HepG2 (cell line): ENCODE measurements around the gene EBF4. TPM values are rescaled to one million over a fixed set of nuclear protein-coding genes. Genes with fewer than 3 reads are reported as not detected.

Experiments
- ETV5 ChIP-seq: IDR thresholded peaks from 2 replicates; pipeline ENCODE4 v1.6.1; 2018; ENCODE audit warnings: missing biosample characterization, missing genetic modification reagents, inconsistent platforms, borderline replicate concordance
- HMGA1 ChIP-seq: sonication (generic); formaldehyde crosslinking; conservative IDR thresholded peaks from 2 replicates; pipeline ENCODE4 v1.4.0; 2020; ENCODE audit warnings: missing genetic modification reagents
- HNF1A ChIP-seq, 2 experiments: sonication (generic) in 1 of 2; formaldehyde crosslinking in 1 of 2; IDR thresholded peaks; 2 replicates each; pipeline versions ENCODE4 v1.4.0 to v1.6.1; 2016 to 2020; ENCODE audit warnings: borderline replicate concordance in 1 of 2, low read depth in 1 of 2, mild to moderate bottlenecking in 1 of 2, missing genetic modification reagents in 1 of 2
- KAT8 ChIP-seq: IDR thresholded peaks from 2 replicates; pipeline ENCODE4 v1.6.1; 2016; ENCODE audit warnings: missing genetic modification reagents, missing compliant biosample characterization
- POGZ ChIP-seq: sonication (generic); formaldehyde crosslinking; IDR thresholded peaks from 2 replicates; pipeline ENCODE4 v1.4.0; 2020; ENCODE audit warnings: mild to moderate bottlenecking, missing genetic modification reagents
- ZBTB25 ChIP-seq: IDR thresholded peaks from 2 replicates; pipeline ENCODE4 v1.6.1; 2018; ENCODE audit warnings: missing genetic modification reagents
- ZBTB38 ChIP-seq: sonication (generic); formaldehyde crosslinking; IDR thresholded peaks from 2 replicates; pipeline ENCODE4 v1.5.1; 2020; ENCODE audit warnings: mild to moderate bottlenecking, missing genetic modification reagents
- ZHX2 ChIP-seq, 2 experiments: sonication (generic) in 1 of 2; formaldehyde crosslinking in 1 of 2; IDR thresholded peaks; 2 replicates each; pipeline versions ENCODE4 v1.6.1 to v1.9.0; 2014 to 2022; ENCODE audit warnings: antibody characterized with exemption in 1 of 2, borderline replicate concordance in 1 of 2, inconsistent platforms in 1 of 2, low read depth in 1 of 2, missing genetic modification reagents in 1 of 2
- ZNF230 ChIP-seq: sonication (generic); formaldehyde crosslinking; IDR thresholded peaks from 2 replicates; pipeline ENCODE4 v1.4.0; 2020; ENCODE audit warnings: mild to moderate bottlenecking, missing genetic modification reagents
- ZNF552 ChIP-seq: sonication (generic); formaldehyde crosslinking; IDR thresholded peaks from 2 replicates; pipeline ENCODE4 v1.9.0; 2022; ENCODE audit warnings: missing genetic modification reagents, mild to moderate bottlenecking, borderline replicate concordance
- ZNF572 ChIP-seq: sonication (generic); formaldehyde crosslinking; IDR thresholded peaks from 2 replicates; pipeline ENCODE4 v1.5.1; 2020; ENCODE audit warnings: mild to moderate bottlenecking, missing genetic modification reagents
- ZNF644 ChIP-seq: IDR thresholded peaks from 2 replicates; pipeline ENCODE4 v1.6.1; 2016; ENCODE audit warnings: low read depth
- ZNF660 ChIP-seq: sonication (generic); formaldehyde crosslinking; IDR thresholded peaks from 2 replicates; pipeline ENCODE4 v1.5.1; 2020; ENCODE audit warnings: mild to moderate bottlenecking, low read depth, missing genetic modification reagents, borderline replicate concordance
- ZNF691 ChIP-seq: sonication (generic); formaldehyde crosslinking; IDR thresholded peaks from 2 replicates; pipeline ENCODE4 v1.4.0; 2020; ENCODE audit warnings: missing genetic modification reagents, low read depth, mild to moderate bottlenecking, borderline replicate concordance
- ZNF878 ChIP-seq: sonication (generic); formaldehyde crosslinking; IDR thresholded peaks from 2 replicates; pipeline ENCODE4 v1.8.1; 2023; ENCODE audit warnings: mild to moderate bottlenecking, missing genetic modification reagents, moderate library complexity
- polyA plus RNA-seq, 8 experiments: library from polyadenylated mRNA; depleted of rRNA in 3 of 8; stranded (reverse) in 7 of 8; unstranded in 1 of 8; fragments of >200 nt; fragmentation: Illumina TruSeq in 4 of 8; extraction: Trizol in 4 of 8; gene quantifications; 2 replicates each; pipeline versions ENCODE4 v1.2.1 to v1.2.3, GENCODE V29; 2011 to 2016; ENCODE audit warnings: low read depth in 4 of 8, missing spikeins in 1 of 8, mixed read lengths in 1 of 8; ENCODE audit not compliant: insufficient read depth in 1 of 8
- total RNA-seq, 5 experiments: library from RNA; depleted of rRNA; stranded (reverse); fragments of >200 nt; fragmentation: Illumina TruSeq; extraction: Trizol; gene quantifications; 2 replicates each; pipeline ENCODE4 v1.2.3, GENCODE V29; 2016; ENCODE audit warnings: low read depth in 1 of 5

The EBF4 gene
- total and polyA plus RNA-seq, 2 of the 13 experiments (the other 11 are each of a cell fraction or from before 2014, with no cell fraction given), result 0.84 to 2.2 TPM

GRCh38 chr20:2652724-2653555 is 39.6 kb upstream of the EBF4 start (continued):
- TF ChIP-seq ZHX2 (IDR thresholded peaks at IDR 0.05; ENCODE audit: low read depth) (no peak), ZHX2 (CRISPR knock-in tag; IDR thresholded peaks at IDR 0.05; ENCODE audit: borderline replicate concordance) (peak; percentile 84; the same call in 1 of the 2 replicates), HMGA1 (no peak), ZNF660 (CRISPR knock-in tag) (no peak; the same call in 1 of the 2 replicates), POGZ (peak; percentile 56; the same call in 1 of the 2 replicates), ZNF552 (no peak), ZNF644 (CRISPR knock-in tag) (no peak), ZNF878 (0 out of 2 replicates have a peak, but pooled peaks have one; percentile 30), HNF1A (IDR thresholded peaks at IDR 0.05; ENCODE audit: low read depth) (no peak), HNF1A (CRISPR knock-in tag; IDR thresholded peaks at IDR 0.05; ENCODE audit: borderline replicate concordance) (peak; percentile 90; the same call in 1 of the 2 replicates), ZNF691 (CRISPR knock-in tag) (peak; percentile 83), ETV5 (CRISPR knock-in tag) (no peak), ZBTB25 (CRISPR knock-in tag) (no peak), ZNF230 (CRISPR knock-in tag) (peak; percentile 95), KAT8 (CRISPR knock-in tag) (peak; percentile 60; the same call in 1 of the 2 replicates), ZBTB38 (CRISPR knock-in tag) (peak; percentile 87; the same call in 1 of the 2 replicates), ZNF572 (no peak)
